ENCODE measurements around the gene GRN.
A peak's percentile ranks its signal among the peaks of the same experiment; 100 is the strongest.

The GRN gene

DNA sequence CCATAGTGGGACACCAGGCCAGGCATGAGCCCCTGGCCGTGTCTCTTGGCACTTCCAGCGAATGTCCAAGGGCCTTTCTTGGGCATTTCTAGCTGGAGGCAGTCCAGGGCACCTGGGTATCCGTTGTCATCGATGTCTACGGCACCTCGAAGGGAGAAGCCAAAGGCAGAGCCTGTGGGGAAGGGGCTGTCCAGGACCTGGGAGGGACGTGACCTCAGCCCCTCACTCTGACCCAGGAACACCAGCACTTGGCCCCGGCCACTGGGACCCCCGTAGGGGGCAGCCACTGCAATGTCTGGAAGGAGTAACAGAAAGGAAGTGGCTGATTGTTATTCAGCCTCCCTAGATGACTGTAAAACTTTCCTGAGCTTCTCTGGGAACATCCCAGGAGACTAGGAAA lies 35.7 kb downstream of the GRN start:
- no peak overlapping the region for H3K4me3 ChIP-seq (ENCODE audit: low read length)
- DNase-seq (ENCODE audit: low read depth), result no peak
- TF ChIP-seq, protein P1, sequence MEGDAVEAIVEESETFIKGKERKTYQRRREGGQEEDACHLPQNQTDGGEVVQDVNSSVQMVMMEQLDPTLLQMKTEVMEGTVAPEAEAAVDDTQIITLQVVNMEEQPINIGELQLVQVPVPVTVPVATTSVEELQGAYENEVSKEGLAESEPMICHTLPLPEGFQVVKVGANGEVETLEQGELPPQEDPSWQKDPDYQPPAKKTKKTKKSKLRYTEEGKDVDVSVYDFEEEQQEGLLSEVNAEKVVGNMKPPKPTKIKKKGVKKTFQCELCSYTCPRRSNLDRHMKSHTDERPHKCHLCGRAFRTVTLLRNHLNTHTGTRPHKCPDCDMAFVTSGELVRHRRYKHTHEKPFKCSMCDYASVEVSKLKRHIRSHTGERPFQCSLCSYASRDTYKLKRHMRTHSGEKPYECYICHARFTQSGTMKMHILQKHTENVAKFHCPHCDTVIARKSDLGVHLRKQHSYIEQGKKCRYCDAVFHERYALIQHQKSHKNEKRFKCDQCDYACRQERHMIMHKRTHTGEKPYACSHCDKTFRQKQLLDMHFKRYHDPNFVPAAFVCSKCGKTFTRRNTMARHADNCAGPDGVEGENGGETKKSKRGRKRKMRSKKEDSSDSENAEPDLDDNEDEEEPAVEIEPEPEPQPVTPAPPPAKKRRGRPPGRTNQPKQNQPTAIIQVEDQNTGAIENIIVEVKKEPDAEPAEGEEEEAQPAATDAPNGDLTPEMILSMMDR (IDR thresholded peaks at IDR 0.05; ENCODE audit: insufficient read depth, low read depth, low read length, missing control alignments), result no peak

- TF ChIP-seq, protein P1 (IDR thresholded peaks at IDR 0.05; ENCODE audit: insufficient read depth, low read depth, low read length, missing control alignments), result no peak
- no peak overlapping the region for H3K4me3 ChIP-seq (ENCODE audit: low read length)
- no peak for DNase-seq (ENCODE audit: low read depth)
Observed at GRCh38 chr17:44381810-44382305, 36.8 kb downstream of the GRN start.

DNA sequence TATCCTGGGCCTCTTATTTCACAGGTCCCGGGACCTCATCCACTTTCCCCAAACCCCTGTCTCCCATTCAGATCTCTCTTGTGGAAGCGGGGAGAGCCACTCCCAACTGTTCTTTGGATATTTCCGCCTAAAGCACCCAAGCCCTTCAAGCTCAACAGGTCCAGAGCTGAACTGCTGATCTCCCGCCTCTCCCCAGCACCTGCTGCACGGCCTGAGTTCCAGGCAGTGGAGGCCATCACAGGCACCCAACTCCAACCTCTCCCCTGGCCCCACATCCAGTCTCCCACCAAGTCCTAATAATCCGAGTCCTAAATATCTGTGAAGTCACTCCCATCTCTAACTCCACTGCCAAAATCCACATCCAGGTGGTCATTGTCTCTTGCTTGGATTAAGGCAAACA lies 37.8 kb downstream of the GRN start:
- H3K4me3 ChIP-seq (ENCODE audit: low read length), result no peak overlapping the region
- DNase-seq (ENCODE audit: low read depth), result no peak
- TF ChIP-seq, protein P1 (IDR thresholded peaks at IDR 0.05; ENCODE audit: insufficient read depth, low read depth, low read length, missing control alignments), result no peak

GRCh38 chr17:44383363-44383762 lies 38.3 kb downstream of the GRN start:
- no peak overlapping the region for H3K4me3 ChIP-seq (ENCODE audit: low read length)
- DNase-seq (ENCODE audit: low read depth), result no peak
- TF ChIP-seq, protein P1 (IDR thresholded peaks at IDR 0.05; ENCODE audit: insufficient read depth, low read depth, low read length, missing control alignments), result no peak

- TF ChIP-seq, protein P1 (IDR thresholded peaks at IDR 0.05; ENCODE audit: insufficient read depth, low read depth, low read length, missing control alignments), result no peak
- H3K4me3 ChIP-seq (ENCODE audit: low read length), result no peak overlapping the region
- no peak for DNase-seq (ENCODE audit: low read depth)
Observed at GRCh38 chr17:44383861-44384260, 38.8 kb downstream of the GRN start.

- no peak overlapping the region for H3K4me3 ChIP-seq (ENCODE audit: low read length)
- DNase-seq (ENCODE audit: low read depth), result no peak
- TF ChIP-seq, protein P1 (IDR thresholded peaks at IDR 0.05; ENCODE audit: insufficient read depth, low read depth, low read length, missing control alignments), result no peak
Observed at GRCh38 chr17:44384281-44384822, 39.2 kb downstream of the GRN start.

DNA sequence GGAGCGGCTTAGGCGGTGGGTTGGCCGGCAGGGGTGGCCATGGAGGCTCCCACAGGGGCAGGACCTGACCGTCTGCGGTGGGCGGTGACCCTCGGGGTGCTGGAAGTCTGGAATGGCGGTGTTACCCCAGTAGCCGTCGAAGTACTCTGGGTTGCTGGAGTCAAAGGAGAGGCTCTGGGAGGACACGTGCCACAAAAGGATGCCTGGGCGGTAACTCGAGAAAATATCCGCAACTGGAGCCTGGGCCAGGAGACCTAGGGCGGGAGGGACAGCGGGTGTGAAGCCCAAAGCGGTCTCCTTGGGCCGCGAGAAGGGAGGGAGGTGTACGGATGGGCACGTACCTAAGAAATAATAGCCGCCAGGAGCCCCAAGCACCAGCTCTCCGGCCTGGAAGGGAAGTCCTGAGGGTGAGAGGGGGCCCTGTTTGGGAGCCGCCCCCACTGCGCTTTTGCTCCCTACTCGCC lies 39.8 kb downstream of the GRN start:
- DNase-seq (ENCODE audit: low read depth), result no peak
- TF ChIP-seq, protein P1 (IDR thresholded peaks at IDR 0.05; ENCODE audit: insufficient read depth, low read depth, low read length, missing control alignments), result no peak
- peak overlapping the region; percentile 31 for H3K4me3 ChIP-seq (ENCODE audit: low read length)

Data from epithelial cell of esophagus (primary cell).